WERI-Rb-1 (cell line): ENCODE results near the gene RBM6.

Experiments used
- DNase-seq: peaks from one replicate; pipeline ENCODE4 v3.0.0-alpha.2; 2020
- H3K27ac ChIP-seq: fragments of 250-450 bp; sonication (Bioruptor Pico); 2 replicates; pipeline ENCODE4 v1.5.1; 2020; ENCODE audit warnings: mild to moderate bottlenecking, moderate library complexity
- H3K27me3 ChIP-seq: fragments of 250-450 bp; sonication (Bioruptor Pico); 2 replicates; pipeline ENCODE4 v1.5.1; 2021; ENCODE audit warnings: mild to moderate bottlenecking, low read depth, moderate library complexity; ENCODE audit not compliant: insufficient read depth, severe bottlenecking
- H3K36me3 ChIP-seq: fragments of 250-450 bp; sonication (Bioruptor Pico); 2 replicates; pipeline ENCODE4 v1.5.1; 2020; ENCODE audit warnings: mild to moderate bottlenecking, moderate library complexity
- H3K4me3 ChIP-seq: 2 replicates; pipeline ENCODE4 v1.5.1; 2011; ENCODE audit warnings: low read depth, mild to moderate bottlenecking, control low read depth, low read length
- H3K9me3 ChIP-seq: fragments of 250-450 bp; sonication (Bioruptor Pico); 2 replicates; pipeline ENCODE4 v1.5.1; 2021; ENCODE audit warnings: mild to moderate bottlenecking, moderate library complexity; ENCODE audit not compliant: severe bottlenecking
- CTCF ChIP-seq: IDR thresholded peaks from 2 replicates; pipeline ENCODE4 v1.5.1; 2011; ENCODE audit warnings: low read depth, mild to moderate bottlenecking, control low read depth, inconsistent platforms, low read length

RBM6 gene

GRCh38 chr3:50100956-50101845 lies 161.3 kb downstream of the RBM6 start:
- peaks cover 93% of the 10 kb centered on the region for H3K36me3 ChIP-seq
- peak; percentile 42 for DNase-seq
- no peaks in the 10 kb centered on the region for H3K9me3 ChIP-seq
- no peaks in the 10 kb centered on the region for H3K27me3 ChIP-seq
- no peak overlapping the region for H3K4me3 ChIP-seq
- no peak overlapping the region for H3K27ac ChIP-seq
- TF ChIP-seq CTCF = no peak

GRCh38 chr3:50102558-50102957 lies 162.6 kb downstream of the RBM6 start:
- H3K36me3 ChIP-seq = peaks cover 93% of the 10 kb centered on the region
- no peak overlapping the region for H3K27ac ChIP-seq
- H3K27me3 ChIP-seq = no peaks in the 10 kb centered on the region
- H3K9me3 ChIP-seq = no peaks in the 10 kb centered on the region
- TF ChIP-seq CTCF = no peak
- H3K4me3 ChIP-seq = no peak overlapping the region
- no peak for DNase-seq

- H3K27ac ChIP-seq = no peak overlapping the region
- no peaks in the 10 kb centered on the region for H3K9me3 ChIP-seq
- no peak overlapping the region for H3K4me3 ChIP-seq
- no peaks in the 10 kb centered on the region for H3K27me3 ChIP-seq
- no peak for DNase-seq
- H3K36me3 ChIP-seq = peaks cover 94% of the 10 kb centered on the region
- no peak for TF ChIP-seq CTCF
Observed at GRCh38 chr3:50111757-50112156, 171.8 kb downstream of the RBM6 start.

GRCh38 chr3:50112462-50112861 lies 172.5 kb downstream of the RBM6 start:
- Histone ChIP-seq H3K27ac (no peak overlapping the region), H3K9me3 (no peaks in the 10 kb centered on the region), H3K27me3 (no peaks in the 10 kb centered on the region), H3K36me3 (peaks cover 94% of the 10 kb centered on the region), H3K4me3 (no peak overlapping the region)
- no peak for TF ChIP-seq CTCF
- no peak for DNase-seq

GRCh38 chr3:50117120-50117519 lies 177.2 kb downstream of the RBM6 start:
- TF ChIP-seq CTCF = no peak

More at GRCh38 chr3:50117120-50117519, 177.2 kb downstream of the RBM6 start:
- no peak for DNase-seq
- no peaks in the 10 kb centered on the region for H3K27me3 ChIP-seq
- no peak overlapping the region for H3K27ac ChIP-seq
- H3K4me3 ChIP-seq = no peak overlapping the region
- H3K9me3 ChIP-seq = no peaks in the 10 kb centered on the region
- H3K36me3 ChIP-seq = peaks cover 90% of the 10 kb centered on the region
